HEK293T (cell line): ENCODE results near the gene NEK1.

Experiments used
- BHLHE40 ChIP-seq: fragments of 450-650 bp; IDR thresholded peaks from 2 replicates; pipeline ENCODE4 v1.6.1; 2016; ENCODE audit warnings: mild to moderate bottlenecking, moderate library complexity, borderline replicate concordance
- FOXM1 ChIP-seq: fragments of 450-650 bp; IDR thresholded peaks from 2 replicates; pipeline ENCODE4 v1.6.1; 2017; ENCODE audit warnings: mild to moderate bottlenecking, borderline replicate concordance
- LEF1 ChIP-seq: fragments of 450-650 bp; IDR thresholded peaks from 2 replicates; pipeline ENCODE4 v1.6.1; 2017; ENCODE audit warnings: mild to moderate bottlenecking, borderline replicate concordance
- SP1 ChIP-seq: fragments of 450-650 bp; IDR thresholded peaks from 2 replicates; pipeline ENCODE4 v1.6.1; 2017
- TARDBP ChIP-seq: fragments of 450-650 bp; IDR thresholded peaks from 2 replicates; pipeline ENCODE4 v1.6.1; 2016

- TF ChIP-seq FOXM1 (no peak), LEF1 (no peak), SP1 (no peak), BHLHE40 (no peak), TARDBP (no peak)
Observed at GRCh38 chr4:169352360-169352759, 260.0 kb downstream of the NEK1 start.
